ENCODE measurements around the gene CAMK1D.

Gene CAMK1D

DNA sequence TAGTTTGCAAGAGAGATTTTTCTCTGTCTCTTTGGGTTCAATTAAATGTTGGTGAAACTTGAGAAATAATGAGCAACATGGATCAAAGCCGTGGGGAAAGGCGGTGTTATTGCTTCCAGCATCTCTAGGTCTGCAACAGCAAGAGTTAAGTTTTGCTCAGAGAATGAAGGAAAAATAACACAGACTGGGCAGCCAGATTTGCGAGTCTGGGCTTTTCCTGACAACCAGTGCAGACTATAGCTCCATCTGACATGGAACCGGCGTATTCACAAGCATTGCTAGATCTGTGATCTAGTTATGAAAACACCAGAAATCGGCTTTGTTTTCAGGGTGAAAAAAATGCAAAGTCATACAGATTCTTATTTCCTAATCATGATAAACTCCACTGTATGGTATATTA, 110.4 kb downstream of the CAMK1D start:
- no peak for DNase-seq (ENCODE audit: low read depth in 1 of 2, low spot score in 1 of 2)

- DNase-seq (ENCODE audit: low read depth in 1 of 2, low spot score in 1 of 2), result no peak
Measured at GRCh38 chr10:12463459-12463838, 114.1 kb downstream of the CAMK1D start.

- no peak for DNase-seq (ENCODE audit: low read depth in 1 of 2, low spot score in 1 of 2)
Measured at GRCh38 chr10:12465385-12466136, 116.2 kb downstream of the CAMK1D start.

- DNase-seq (ENCODE audit: low read depth in 1 of 2, low spot score in 1 of 2), result no peak
Measured at GRCh38 chr10:12466704-12467305, 117.5 kb downstream of the CAMK1D start.

GRCh38 chr10:12469345-12469744, 120.0 kb downstream of the CAMK1D start:
- DNase-seq (ENCODE audit: low read depth in 1 of 2, low spot score in 1 of 2), result no peak

GRCh38 chr10:12470719-12471118, 121.4 kb downstream of the CAMK1D start:
- no peak for DNase-seq (ENCODE audit: low read depth in 1 of 2, low spot score in 1 of 2)

- DNase-seq (ENCODE audit: low read depth in 1 of 2, low spot score in 1 of 2), result no peak
Measured at GRCh38 chr10:12471135-12471534, 121.8 kb downstream of the CAMK1D start.

DNA sequence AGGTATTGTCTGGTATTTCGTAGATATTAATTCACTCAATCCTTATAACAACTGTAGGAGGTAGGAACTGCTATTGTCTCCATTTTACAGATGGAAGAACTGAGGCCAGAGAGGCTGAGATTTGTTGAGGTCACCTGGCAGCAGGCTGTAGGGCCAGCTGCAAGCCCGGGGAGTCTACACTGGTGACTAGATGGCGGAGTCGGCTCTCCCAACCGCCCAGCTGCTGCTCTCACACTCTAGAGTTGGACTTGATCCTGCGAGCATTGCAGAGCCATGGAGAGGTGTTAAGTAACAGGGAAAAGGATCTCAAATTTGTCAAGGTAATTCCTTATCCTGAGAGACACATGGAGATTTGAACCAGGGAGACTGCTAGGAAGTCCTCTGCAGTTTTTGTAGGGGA, 124.1 kb downstream of the CAMK1D start:
- DNase-seq (ENCODE audit: low read depth in 1 of 2, low spot score in 1 of 2), result no peak

GRCh38 chr10:12474727-12475412, 125.5 kb downstream of the CAMK1D start:
- DNase-seq (ENCODE audit: low read depth in 1 of 2, low spot score in 1 of 2), result no peak

DNA sequence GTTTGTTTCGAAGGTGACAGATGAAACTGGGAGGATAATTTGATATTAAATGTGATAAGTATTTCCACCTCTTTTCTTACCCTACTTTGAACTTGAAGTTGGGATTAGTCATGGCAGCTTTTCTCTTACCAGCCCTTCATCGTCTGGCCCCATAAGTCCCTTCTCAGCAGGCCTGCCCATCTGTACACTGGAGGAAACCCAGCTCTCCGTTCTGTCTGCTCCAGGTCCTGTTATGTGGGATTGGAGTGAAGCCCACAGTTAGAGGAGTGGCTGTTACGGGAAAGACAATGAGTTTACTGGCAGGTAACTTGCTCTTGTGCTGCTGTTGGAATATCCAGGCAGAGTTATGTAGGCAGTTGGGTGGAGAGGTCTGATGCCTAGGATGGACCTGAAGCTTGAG, 127.3 kb downstream of the CAMK1D start:
- DNase-seq (ENCODE audit: low read depth in 1 of 2, low spot score in 1 of 2), result no peak

GRCh38 chr10:12479437-12479844, 130.1 kb downstream of the CAMK1D start:
- no peak for DNase-seq (ENCODE audit: low read depth in 1 of 2, low spot score in 1 of 2)

DNA sequence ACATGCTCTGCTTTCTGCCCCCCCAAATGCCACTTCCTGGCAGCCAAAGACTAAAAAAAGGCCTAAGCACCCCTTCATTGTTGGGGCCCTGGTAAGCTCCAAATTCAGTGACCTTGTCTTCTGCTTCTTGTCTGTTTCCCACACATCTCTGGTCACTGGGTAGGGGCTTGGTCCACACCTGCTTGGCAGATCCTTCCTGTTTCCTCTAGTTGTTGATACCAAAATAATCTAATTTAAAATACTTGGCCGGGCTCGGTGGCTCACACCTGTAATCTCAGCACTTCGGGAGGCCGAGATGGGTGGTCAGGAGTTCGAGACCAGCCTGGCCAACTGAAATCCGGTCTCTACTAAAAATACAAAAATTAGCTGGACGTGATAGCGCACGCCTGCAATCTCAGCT, 130.6 kb downstream of the CAMK1D start:
- DNase-seq (ENCODE audit: low read depth in 1 of 2, low spot score in 1 of 2), result no peak

DNA sequence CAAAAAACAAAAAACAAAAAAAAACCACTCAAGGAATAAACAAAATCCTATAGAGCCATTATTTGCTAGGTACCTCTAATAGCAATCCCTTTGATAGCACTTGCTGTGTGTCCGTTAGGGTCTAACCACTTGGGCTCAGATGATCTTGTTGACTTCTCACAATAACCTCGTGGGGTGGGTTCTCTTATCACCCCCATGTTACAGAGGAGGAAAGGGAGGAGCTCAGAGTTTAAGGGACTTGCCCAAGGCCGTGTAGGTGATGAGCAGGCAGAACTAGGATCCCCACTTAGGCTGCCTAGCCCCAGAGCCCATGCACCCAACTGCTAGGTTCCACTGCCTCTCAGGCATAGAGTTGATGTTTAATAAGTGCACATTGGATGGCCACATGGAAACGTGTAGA, 131.1 kb downstream of the CAMK1D start:
- no peak for DNase-seq (ENCODE audit: low read depth in 1 of 2, low spot score in 1 of 2)

DNA sequence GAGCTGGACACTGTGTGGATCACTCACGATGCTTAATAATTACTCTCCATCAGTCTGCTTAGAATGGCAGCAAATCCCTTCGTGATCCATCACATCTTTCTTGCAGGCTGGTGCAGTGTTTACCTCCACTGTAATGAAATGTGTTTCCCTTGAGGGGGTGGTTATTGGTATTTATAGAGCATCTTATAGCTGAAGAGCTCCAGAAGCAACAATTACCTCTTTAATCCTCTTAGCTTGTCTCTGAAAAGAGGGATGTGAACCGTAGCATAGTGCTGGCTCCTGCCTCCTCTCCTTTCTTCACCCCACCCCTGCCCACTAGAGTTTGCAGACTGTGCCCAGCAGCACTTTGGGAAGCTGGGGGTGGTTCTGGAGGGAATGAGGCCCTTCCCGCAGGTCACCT, 132.6 kb downstream of the CAMK1D start:
- DNase-seq (ENCODE audit: low read depth in 1 of 2, low spot score in 1 of 2), result no peak

- DNase-seq (ENCODE audit: low read depth in 1 of 2, low spot score in 1 of 2), result no peak
Measured at GRCh38 chr10:12482587-12482986, 133.2 kb downstream of the CAMK1D start.

DNA sequence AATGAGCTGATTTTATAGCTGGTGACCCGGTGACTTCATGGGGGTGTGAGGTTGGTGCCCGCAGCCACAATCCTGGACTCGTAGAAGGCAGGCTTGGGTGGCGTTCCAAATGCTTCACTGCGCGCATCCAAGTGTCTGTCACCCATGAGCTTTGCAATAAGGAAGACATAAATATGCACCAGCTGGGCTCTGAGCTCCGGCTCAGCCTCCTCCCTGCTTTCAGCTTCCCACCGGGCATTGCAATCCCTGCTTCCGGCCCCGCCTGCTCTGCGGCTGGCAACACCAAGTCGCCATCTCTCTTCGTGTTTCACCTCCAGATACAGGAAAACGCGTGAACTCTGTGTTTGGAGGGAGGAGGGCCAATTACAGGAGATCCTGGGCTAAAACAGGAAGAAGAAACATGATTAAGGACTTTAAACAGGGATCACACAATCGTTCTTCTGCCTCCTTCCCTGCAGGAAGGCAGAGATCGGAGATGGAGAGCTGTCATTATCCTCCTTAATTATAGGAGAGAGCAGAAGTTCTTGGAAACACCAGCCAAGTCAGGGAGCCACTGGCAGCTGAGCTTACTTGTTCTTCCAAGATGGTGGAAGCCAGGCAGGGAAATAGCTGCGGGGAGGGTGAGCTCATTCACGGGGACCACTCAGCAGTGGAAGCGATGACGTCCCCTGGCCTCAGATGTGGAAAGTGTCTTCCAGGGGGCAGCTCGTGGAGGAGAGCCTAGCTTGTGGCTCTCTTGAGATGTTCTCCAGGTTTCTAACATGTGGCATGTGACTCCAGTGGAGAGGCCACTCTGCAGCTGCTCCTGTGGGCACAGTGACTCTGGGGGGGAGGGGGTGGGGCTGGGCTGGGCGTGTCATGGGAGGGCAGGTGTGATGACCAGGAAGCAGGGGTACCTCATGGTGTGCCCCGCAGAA, 134.9 kb downstream of the CAMK1D start:
- no peak for DNase-seq (ENCODE audit: low read depth in 1 of 2, low spot score in 1 of 2)

DNA sequence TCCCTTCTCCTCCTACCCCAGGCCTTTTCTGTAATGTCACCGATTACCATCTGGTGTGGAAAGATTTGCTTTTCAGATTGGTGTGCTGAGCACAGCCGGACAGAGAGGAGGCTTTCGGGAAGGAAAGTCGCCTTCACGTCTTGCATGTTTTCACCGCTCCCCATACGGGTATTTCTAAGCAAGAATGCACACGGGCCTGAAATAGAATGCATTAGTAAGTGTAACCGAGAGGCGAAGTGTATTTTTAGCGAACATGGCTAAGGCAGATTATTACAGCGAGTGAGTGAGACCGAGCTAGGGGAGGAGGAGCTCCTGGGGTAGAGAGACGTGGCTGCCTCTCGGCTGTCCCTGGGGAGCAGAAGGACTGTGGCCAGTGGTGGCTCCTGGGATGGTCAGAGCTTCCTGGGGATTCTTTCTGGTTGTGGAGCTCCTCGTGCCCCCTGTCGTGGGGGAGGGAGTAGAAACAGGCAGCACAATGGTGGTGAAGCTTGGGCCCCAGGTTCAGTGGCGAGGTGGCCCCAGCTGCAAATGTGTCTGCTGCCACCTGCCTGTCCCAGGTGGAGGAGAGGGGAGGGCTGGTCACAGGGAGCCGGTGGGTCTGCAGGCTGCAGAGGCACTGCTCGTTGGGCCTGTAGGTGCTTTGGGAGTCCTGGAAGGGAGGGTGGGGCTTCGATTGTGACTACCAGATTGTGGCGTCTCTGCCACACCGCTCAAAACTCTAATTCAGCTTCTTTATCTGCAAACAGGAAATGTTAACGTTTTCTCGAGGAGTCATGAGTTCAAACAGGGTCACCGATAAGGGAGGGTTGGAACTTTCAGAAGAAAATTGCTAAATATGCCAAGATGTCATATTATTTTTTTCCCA, 135.8 kb downstream of the CAMK1D start:
- peak in 1 of 2 donors; percentile 4 for DNase-seq (ENCODE audit: low read depth in 1 of 2, low spot score in 1 of 2)

DNA sequence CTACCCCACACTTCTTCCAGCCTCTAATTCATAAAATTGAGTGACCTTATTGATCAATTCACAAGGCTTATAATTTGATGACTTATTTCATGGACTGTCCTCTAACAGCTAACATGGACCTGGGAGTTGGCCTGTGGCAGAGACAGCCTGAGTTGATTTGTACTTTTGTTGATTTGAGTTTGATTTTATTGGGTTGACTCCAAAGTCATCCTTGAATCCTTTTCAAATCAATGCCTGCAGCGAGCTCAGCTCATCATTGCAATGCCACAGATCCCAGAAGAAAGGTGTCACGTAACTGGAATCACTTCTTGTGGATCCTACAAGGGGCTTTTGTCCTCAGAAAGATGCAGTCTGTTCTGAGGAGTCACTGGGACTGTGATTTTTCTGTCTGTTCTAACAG, 138.0 kb downstream of the CAMK1D start:
- DNase-seq (ENCODE audit: low read depth in 1 of 2, low spot score in 1 of 2), result no peak

GRCh38 chr10:12488626-12489025, 139.3 kb downstream of the CAMK1D start:
- no peak for DNase-seq (ENCODE audit: low read depth in 1 of 2, low spot score in 1 of 2)

- no peak for DNase-seq (ENCODE audit: low read depth in 1 of 2, low spot score in 1 of 2)
Measured at GRCh38 chr10:12489357-12489756, 140.0 kb downstream of the CAMK1D start.

Data from activated CD4-positive, alpha-beta T cell treated with anti-CD3 and anti-CD28 coated beads, Interleukin-2, amount 50 U/mL, for 24 hours (primary cell).